Measurements from ENCODE around the gene CGAS. TPM values are rescaled to one million over a fixed set of nuclear protein-coding genes. Genes with fewer than 3 reads are reported as not detected.
A peak's percentile ranks its signal among the peaks of the same experiment; 100 is the strongest.
"Not testable (repeated sequence)": the region's sequence is repeated elsewhere in the genome, so short reads cannot be mapped to it uniquely, and the experiment has no call there.

Gene CGAS
- total RNA-seq, 2 experiments from 2014 or later, result 11.0 to 11.9 TPM

DNA sequence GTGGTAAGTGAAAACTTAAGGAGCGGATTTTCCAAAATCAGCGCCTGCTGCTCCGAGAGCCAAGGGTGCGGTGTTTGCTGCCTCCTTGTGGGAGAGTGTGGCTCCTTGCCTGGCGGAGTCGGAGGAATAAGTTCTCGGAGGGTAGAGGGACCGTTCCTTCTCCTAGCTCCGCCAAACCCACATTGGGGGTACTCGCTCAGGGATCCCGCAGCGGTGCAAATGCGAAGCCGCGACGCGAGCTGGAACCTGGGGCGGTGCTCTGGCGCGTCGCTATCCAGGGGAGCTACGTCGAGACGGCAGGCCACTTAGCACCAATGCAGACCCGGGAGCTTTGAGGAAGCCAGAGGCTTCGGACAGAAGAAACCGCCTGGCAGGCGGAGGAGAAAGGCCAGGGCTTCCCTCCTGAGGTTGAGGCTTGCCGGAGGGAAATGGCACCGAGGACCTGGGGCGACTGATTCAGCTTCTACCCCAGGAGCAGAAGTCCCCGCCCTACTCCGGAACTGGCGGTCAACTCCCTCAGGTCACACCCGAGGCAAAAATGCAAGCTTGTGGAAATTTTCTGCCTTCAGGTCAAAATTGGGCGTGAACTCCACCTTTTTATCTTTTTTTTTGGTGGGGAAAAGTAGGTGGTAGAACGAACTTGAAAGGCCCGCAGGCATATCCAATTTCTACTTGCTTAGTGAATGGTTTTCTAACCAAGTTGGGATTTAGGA lies 63.1 kb downstream of the CGAS start:
- ATAC-seq (ENCODE audit: poor library complexity) (peak; percentile 71), DNase-seq (peak in 13 of 14 experiments; percentile 11 to 81 (median 41))
- Mint-ChIP-seq H3K27me3 (no peaks in the 10 kb centered on the region), H3K27ac (peak overlapping the region; percentile 77), H3K36me3 (ENCODE audit: low read depth) (no peaks in the 10 kb centered on the region), H3K4me3 (peak overlapping the region; percentile 82), H3K9me3 (no peaks in the 10 kb centered on the region), H3K4me1 (ENCODE audit: low read depth) (peaks cover 19% of the 10 kb centered on the region)
- H3K27ac ChIP-seq (ENCODE audit: low read depth in 1 of 2, low read length in 2 of 2), result peak overlapping the region in 1 of 2 donors; percentile 59
- no peaks in the 10 kb centered on the region for H3K27me3 ChIP-seq (ENCODE audit: control insufficient read depth in 1 of 2, insufficient read depth in 2 of 2, low read length in 2 of 2)
- H3K36me3 ChIP-seq (ENCODE audit: insufficient read depth, low read length), result no peaks in the 10 kb centered on the region
- H3K4me3 ChIP-seq (ENCODE audit: low read length), result peak overlapping the region; percentile 71
- TF ChIP-seq, protein P1, sequence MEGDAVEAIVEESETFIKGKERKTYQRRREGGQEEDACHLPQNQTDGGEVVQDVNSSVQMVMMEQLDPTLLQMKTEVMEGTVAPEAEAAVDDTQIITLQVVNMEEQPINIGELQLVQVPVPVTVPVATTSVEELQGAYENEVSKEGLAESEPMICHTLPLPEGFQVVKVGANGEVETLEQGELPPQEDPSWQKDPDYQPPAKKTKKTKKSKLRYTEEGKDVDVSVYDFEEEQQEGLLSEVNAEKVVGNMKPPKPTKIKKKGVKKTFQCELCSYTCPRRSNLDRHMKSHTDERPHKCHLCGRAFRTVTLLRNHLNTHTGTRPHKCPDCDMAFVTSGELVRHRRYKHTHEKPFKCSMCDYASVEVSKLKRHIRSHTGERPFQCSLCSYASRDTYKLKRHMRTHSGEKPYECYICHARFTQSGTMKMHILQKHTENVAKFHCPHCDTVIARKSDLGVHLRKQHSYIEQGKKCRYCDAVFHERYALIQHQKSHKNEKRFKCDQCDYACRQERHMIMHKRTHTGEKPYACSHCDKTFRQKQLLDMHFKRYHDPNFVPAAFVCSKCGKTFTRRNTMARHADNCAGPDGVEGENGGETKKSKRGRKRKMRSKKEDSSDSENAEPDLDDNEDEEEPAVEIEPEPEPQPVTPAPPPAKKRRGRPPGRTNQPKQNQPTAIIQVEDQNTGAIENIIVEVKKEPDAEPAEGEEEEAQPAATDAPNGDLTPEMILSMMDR (IDR thresholded peaks at IDR 0.05), result peak; percentile 48
- intact Hi-C loops (cut with DNase I, micrococcal nuclease), result loop anchor here in 1 of 2 experiments (10.0 kb wide), 1 partner anchor 104 kb away; no protein-coding TSS in a partner anchor
- POLR2A ChIA-PET, result interaction anchor here (0.9 to 1.7 kb wide), 6 partner anchors 24 to 132 kb away, joined by 3 to 13 read pairs (median 6); partner anchors contain the start of genes CGAS, EEF1A1 and MTO1
- H3K9me3 ChIP-seq (ENCODE audit: control insufficient read depth in 1 of 2, insufficient read depth in 1 of 2, low read length in 2 of 2), result no peaks in the 10 kb centered on the region
- CTCF ChIA-PET, result interaction anchor here (1.2 kb wide), 1 partner anchor 26 kb away, joined by 3 read pairs; no protein-coding TSS in a partner anchor
- H3K4me1 ChIP-seq (ENCODE audit: insufficient read depth, low read length), result peaks cover 23% of the 10 kb centered on the region

DNA sequence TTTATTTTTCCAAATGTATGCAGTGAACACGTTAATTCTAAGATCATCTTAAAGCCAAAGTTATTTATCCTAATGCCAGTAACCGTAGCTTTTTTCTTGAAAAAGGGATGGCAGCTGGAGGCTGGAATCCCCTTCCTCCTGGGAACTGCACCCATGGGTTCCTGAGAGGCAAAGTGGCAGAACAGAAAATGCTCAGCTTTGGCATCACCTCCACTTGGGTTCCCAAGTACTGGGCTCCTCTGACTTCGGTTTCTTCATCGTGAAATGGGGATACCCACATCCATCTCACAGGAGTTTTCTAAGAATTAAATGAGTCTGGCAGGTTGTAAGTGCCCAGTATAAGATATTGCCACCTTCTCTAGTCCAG lies 63.7 kb downstream of the CGAS start:
- peak overlapping the region in 1 of 2 donors; percentile 59 for H3K27ac ChIP-seq (ENCODE audit: low read depth in 1 of 2, low read length in 2 of 2)
- no peak for ATAC-seq (ENCODE audit: poor library complexity)
- H3K4me3 ChIP-seq (ENCODE audit: low read length), result peak overlapping the region; percentile 71
- Mint-ChIP-seq H3K4me3 (peak overlapping the region; percentile 82), H3K27ac (peak overlapping the region; percentile 77), H3K4me1 (ENCODE audit: low read depth) (peaks cover 19% of the 10 kb centered on the region), H3K27me3 (no peaks in the 10 kb centered on the region), H3K36me3 (ENCODE audit: low read depth) (no peaks in the 10 kb centered on the region), H3K9me3 (no peaks in the 10 kb centered on the region)
- peaks cover 23% of the 10 kb centered on the region for H3K4me1 ChIP-seq (ENCODE audit: insufficient read depth, low read length)
- intact Hi-C loops (cut with DNase I, micrococcal nuclease), result loop anchor here in 1 of 2 experiments (10.0 kb wide), 1 partner anchor 104 kb away; no protein-coding TSS in a partner anchor
- TF ChIP-seq, protein P1 (IDR thresholded peaks at IDR 0.05), result no peak
- no peaks in the 10 kb centered on the region for H3K9me3 ChIP-seq (ENCODE audit: control insufficient read depth in 1 of 2, insufficient read depth in 1 of 2, low read length in 2 of 2)
- ChIA-PET POLR2A (interaction anchor here (1.0 to 1.7 kb wide), 5 partner anchors 33 to 132 kb away, joined by 3 to 13 read pairs (median 6); partner anchors contain the start of genes CGAS, EEF1A1 and MTO1), CTCF (interaction anchor here (1.2 kb wide), 1 partner anchor 26 kb away, joined by 3 read pairs; no protein-coding TSS in a partner anchor)
- DNase-seq, result no peak
- no peaks in the 10 kb centered on the region for H3K27me3 ChIP-seq (ENCODE audit: control insufficient read depth in 1 of 2, insufficient read depth in 2 of 2, low read length in 2 of 2)
- H3K36me3 ChIP-seq (ENCODE audit: insufficient read depth, low read length), result no peaks in the 10 kb centered on the region

DNA sequence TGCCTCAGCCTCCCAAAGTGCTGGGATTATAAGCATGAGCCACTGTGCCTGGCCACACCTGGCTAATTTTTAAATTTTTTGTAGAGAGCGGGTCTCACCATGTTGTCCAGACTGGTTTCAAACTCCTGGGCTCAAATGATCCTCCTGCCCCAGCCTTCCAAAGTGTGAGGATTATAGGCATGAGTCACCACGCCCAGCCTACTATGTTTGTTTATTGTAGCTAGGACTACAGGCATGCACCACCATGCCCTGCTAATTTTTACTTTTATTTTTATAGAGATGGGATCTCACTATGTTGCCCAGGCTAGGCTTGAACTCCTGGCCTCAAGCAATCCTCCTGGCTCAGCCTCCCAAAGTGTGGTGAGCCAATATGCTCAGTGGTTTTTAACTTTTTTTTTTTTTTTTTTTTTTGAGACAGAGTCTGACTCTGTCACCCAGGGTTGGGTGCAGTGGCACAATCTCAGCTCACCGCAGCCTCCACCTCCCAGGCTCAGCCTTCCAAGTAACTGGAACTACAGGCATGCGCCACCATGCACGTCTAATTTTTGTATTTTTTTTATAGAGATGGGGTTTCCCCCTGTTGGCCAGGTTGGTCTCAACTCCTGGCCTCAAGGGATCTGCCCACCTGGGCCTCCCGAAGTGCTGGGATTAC lies 69.5 kb downstream of the CGAS start:
- H3K27ac ChIP-seq (ENCODE audit: low read depth in 1 of 2, low read length in 2 of 2), result no peak overlapping the region
- no peak overlapping the region for H3K4me3 Mint-ChIP-seq
- ChIA-PET POLR2A (no interaction called here), CTCF (no interaction called here)
- intact Hi-C loops (cut with DNase I, micrococcal nuclease), result loop anchor here in 1 of 2 experiments (10.0 kb wide), 1 partner anchor 98 kb away; no protein-coding TSS in a partner anchor
- no peaks in the 10 kb centered on the region for H3K4me1 ChIP-seq (ENCODE audit: insufficient read depth, low read length)
- no peak overlapping the region for H3K27ac Mint-ChIP-seq
- no peaks in the 10 kb centered on the region for H3K9me3 Mint-ChIP-seq
- no peaks in the 10 kb centered on the region for H3K4me1 Mint-ChIP-seq (ENCODE audit: low read depth)
- H3K27me3 ChIP-seq (ENCODE audit: control insufficient read depth in 1 of 2, insufficient read depth in 2 of 2, low read length in 2 of 2), result no peaks in the 10 kb centered on the region
- TF ChIP-seq, protein P1 (IDR thresholded peaks at IDR 0.05), result no peak
- H3K36me3 ChIP-seq (ENCODE audit: insufficient read depth, low read length), result no peaks in the 10 kb centered on the region
- no peak for ATAC-seq (ENCODE audit: poor library complexity)
- no peaks in the 10 kb centered on the region for H3K27me3 Mint-ChIP-seq
- H3K9me3 ChIP-seq (ENCODE audit: control insufficient read depth in 1 of 2, insufficient read depth in 1 of 2, low read length in 2 of 2), result no peaks in the 10 kb centered on the region
- no peak for DNase-seq
- no peaks in the 10 kb centered on the region for H3K36me3 Mint-ChIP-seq (ENCODE audit: low read depth)
- no peak overlapping the region for H3K4me3 ChIP-seq (ENCODE audit: low read length)

DNA sequence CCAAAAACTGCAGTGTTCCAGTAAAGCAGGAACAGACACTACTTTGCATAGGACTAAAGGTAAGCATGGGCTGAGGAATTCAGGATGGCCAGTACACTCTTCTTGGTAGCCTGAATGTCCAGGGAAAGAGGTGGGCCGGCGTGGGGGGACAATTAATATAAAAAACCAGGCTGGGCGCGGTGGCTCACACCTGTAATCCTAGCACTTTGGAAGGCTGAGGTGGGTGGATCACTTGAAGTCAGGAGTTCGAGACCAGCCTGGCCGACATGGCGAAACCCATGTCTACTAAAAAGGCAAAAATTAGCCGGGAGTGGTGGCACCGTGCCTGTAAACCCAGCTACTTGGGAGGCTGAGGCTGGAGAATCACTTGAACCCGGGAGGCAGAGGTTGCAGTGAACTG lies 70.6 kb downstream of the CGAS start:
- POLR2A ChIA-PET; H3K27ac ChIP-seq (ENCODE audit: low read depth in 1 of 2, low read length in 2 of 2); H3K9me3 ChIP-seq (ENCODE audit: control insufficient read depth in 1 of 2, insufficient read depth in 1 of 2, low read length in 2 of 2); H3K36me3 Mint-ChIP-seq (ENCODE audit: low read depth); H3K4me3 Mint-ChIP-seq; H3K4me3 ChIP-seq (ENCODE audit: low read length); H3K4me1 Mint-ChIP-seq (ENCODE audit: low read depth); H3K36me3 ChIP-seq (ENCODE audit: insufficient read depth, low read length); H3K9me3 Mint-ChIP-seq; CTCF ChIA-PET; H3K4me1 ChIP-seq (ENCODE audit: insufficient read depth, low read length); DNase-seq; H3K27me3 Mint-ChIP-seq; ATAC-seq (ENCODE audit: poor library complexity); H3K27ac Mint-ChIP-seq; H3K27me3 ChIP-seq (ENCODE audit: control insufficient read depth in 1 of 2, insufficient read depth in 2 of 2, low read length in 2 of 2): not testable (repeated sequence)
- intact Hi-C loops (cut with DNase I, micrococcal nuclease), result loop anchor here in 1 of 2 experiments (10.0 kb wide), 1 partner anchor 97 kb away; no protein-coding TSS in a partner anchor
